ENCODE results near the gene IKZF2.

The IKZF2 gene

GRCh38 chr2:213151437-213152064, at the start of gene IKZF2:
TSS of gene IKZF2 (minus strand) at chr2:213151612. CDS start at chr2:213148629, 2,983 bp downstream.
- peak; percentile 63 for DNase-seq (ENCODE audit: low read depth, low spot score)

GRCh38 chr2:213199871-213200270, 48.5 kb upstream of the IKZF2 start:
- DNase-seq (ENCODE audit: low read depth, low spot score) = no peak

GRCh38 chr2:213189001-213189899, 37.8 kb upstream of the IKZF2 start:
- DNase-seq (ENCODE audit: low read depth, low spot score) = peak; percentile 57

- no peak for DNase-seq (ENCODE audit: low read depth, low spot score)
Measured at GRCh38 chr2:213188533-213188867, 37.1 kb upstream of the IKZF2 start.

GRCh38 chr2:213187833-213188532, 36.6 kb upstream of the IKZF2 start:
- DNase-seq (ENCODE audit: low read depth, low spot score) = peak; percentile 95

- DNase-seq (ENCODE audit: low read depth, low spot score) = no peak
Measured at GRCh38 chr2:213187386-213187785, 36.0 kb upstream of the IKZF2 start.

- no peak for DNase-seq (ENCODE audit: low read depth, low spot score)
Measured at GRCh38 chr2:213185147-213185822, 33.9 kb upstream of the IKZF2 start.

- no peak for DNase-seq (ENCODE audit: low read depth, low spot score)
Measured at GRCh38 chr2:213181712-213182111, 30.3 kb upstream of the IKZF2 start.

- no peak for DNase-seq (ENCODE audit: low read depth, low spot score)
Measured at GRCh38 chr2:213177679-213178078, 26.3 kb upstream of the IKZF2 start.

GRCh38 chr2:213175673-213176247, 24.3 kb upstream of the IKZF2 start:
- no peak for DNase-seq (ENCODE audit: low read depth, low spot score)

- no peak for DNase-seq (ENCODE audit: low read depth, low spot score)
Measured at GRCh38 chr2:213172641-213173040, 21.2 kb upstream of the IKZF2 start.

GRCh38 chr2:213171147-213171546, 19.7 kb upstream of the IKZF2 start:
- no peak for DNase-seq (ENCODE audit: low read depth, low spot score)

- DNase-seq (ENCODE audit: low read depth, low spot score) = no peak
Measured at GRCh38 chr2:213167271-213167930, 16.0 kb upstream of the IKZF2 start.

GRCh38 chr2:213166109-213166508, 14.7 kb upstream of the IKZF2 start:
- DNase-seq (ENCODE audit: low read depth, low spot score) = no peak

GRCh38 chr2:213164263-213164662, 12.9 kb upstream of the IKZF2 start:
- DNase-seq (ENCODE audit: low read depth, low spot score) = no peak

GRCh38 chr2:213162516-213163118, 11.2 kb upstream of the IKZF2 start:
- DNase-seq (ENCODE audit: low read depth, low spot score) = no peak

GRCh38 chr2:213161759-213162515, 10.5 kb upstream of the IKZF2 start:
- DNase-seq (ENCODE audit: low read depth, low spot score) = no peak

GRCh38 chr2:213159768-213160167, 8.4 kb upstream of the IKZF2 start:
- DNase-seq (ENCODE audit: low read depth, low spot score) = no peak

- no peak for DNase-seq (ENCODE audit: low read depth, low spot score)
Measured at GRCh38 chr2:213157242-213157641, 5.8 kb upstream of the IKZF2 start.

GRCh38 chr2:213156717-213157116, 5.3 kb upstream of the IKZF2 start:
- no peak for DNase-seq (ENCODE audit: low read depth, low spot score)

All from iPS DF 19.7 (cell line).